Heart left ventricle (tissue), 13 donors: ENCODE measurements around the gene ECM2.

Experiments used
- CTCF ChIP-seq, 12 donors: fragments of 200-600 bp; sonication (generic) in 4 of 12; IDR thresholded peaks; one replicate each; pipeline versions ENCODE4 v1.5.0 to v1.8.0; 2018 to 2022; ENCODE audit warnings: antibody characterized with exemption in 12 of 12, mild to moderate bottlenecking in 5 of 12
- POLR2A ChIP-seq, 2 donors: fragments of 450-650 bp; IDR thresholded peaks; one replicate each; pipeline ENCODE4 v1.6.1; 2017; ENCODE audit warnings: antibody characterized with exemption in 2 of 2, mild to moderate bottlenecking in 2 of 2, moderate library complexity in 2 of 2
- donor health status: ischemic (EF 13 %, LVEDD 7.1; RV severe dilation, severe dysfunction).
- donor health status: DM: no; HTN: yes; CAD: no.
- donor health status: DM: no; HTN: no; CAD: no.
- donor health status: ischemic (EF 25% LVEDD 6.9; RV normal size, moderate dysfunction).
- donor health status: ischemic (EF 25% LVEDD 5.7; RV mildly dilated, moderate dysfunction).
- donor health status: ischemic (EF 35%, LVEDD 5.7; RV mildly dilated, moderate dysfunction).
- donor health status: nonischemic (EF 11% LVEDD 7.7; RV severe dilation, severe dysfunction).
- donor health status: DM: yes; HTN: yes; CAD: no.
- donor health status: PGD.
- donor health status: ischemic (EF 29% LVEDD 5.4; RV normal size, mild dysfunction).
- donor health status: nonischemic (EF 23%, LVEDD 6.1; RV moderate dilation, normal function).

DNA sequence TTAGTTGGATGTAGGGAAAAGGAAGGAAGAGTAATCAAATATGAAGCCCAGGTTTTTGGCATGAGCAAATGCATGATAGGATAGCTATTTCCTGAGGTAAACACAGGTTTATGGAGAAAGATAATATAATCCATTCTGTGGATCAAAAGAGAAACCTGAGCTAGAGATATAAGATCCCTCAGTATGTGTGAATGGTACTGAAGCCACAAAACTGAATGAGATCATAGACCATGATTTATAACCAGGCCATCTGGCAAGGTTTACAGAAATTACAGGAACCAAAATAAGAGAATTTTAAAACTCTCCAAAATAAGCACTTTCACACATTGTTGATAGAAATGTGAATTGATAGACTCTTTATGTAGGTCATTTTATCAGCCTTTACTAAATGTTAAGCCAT, 28.7 kb upstream of the ECM2 start:
- TF ChIP-seq CTCF (IDR thresholded peaks at IDR 0.05) (no peak), POLR2A (IDR thresholded peaks at IDR 0.05) (no peak)
